K562 (cell line): ENCODE data around the gene FEV. TPM values are rescaled to one million over a fixed set of nuclear protein-coding genes. Genes with fewer than 3 reads are reported as not detected.

Source experiments
- ATAC-seq: fragments of 200-7000 bp; cut with Tn5 transposase; 3 replicates; pipeline ENCODE4 v1.9.1; 2020; ENCODE audit warnings: moderate library complexity
- BruUV-seq: library from RNA; stranded (reverse); fragments of 400-500 nt; replicated peaks from 2 replicates; lab custom pipeline; 2021; lab: Mats Ljungman, UMichigan
- CTCF ChIA-PET: fragments of 300-600 bp; formaldehyde crosslinking; extraction: SDS; loops from one replicate; lab custom pipeline; 2021; ENCODE audit warnings: low intra/inter-chr PET ratio; lab: Yijun Ruan, JAX
- POLR2A ChIA-PET: fragments of 300-600, 350-650 bp; sonication (Branson Sonifier 250); formaldehyde crosslinking; extraction: SDS; loops from one replicate; lab custom pipeline; 2021; ENCODE audit warnings: antibody characterized with exemption, inconsistent platforms; lab: Yijun Ruan, JAX
- DNase-seq, 4 experiments: peaks; one replicate each; pipeline versions ENCODE4 v3.0.0 to v3.0.0-alpha.2; 2011 to 2018; ENCODE audit warnings: low spot score in 3 of 4, mixed read lengths in 3 of 4; ENCODE audit errors: extremely low read depth in 1 of 4
- FAIRE-seq: peaks from 2 replicates; lab custom pipeline; 2011; peaks lifted over from hg19 to GRCh38; lab: Jason Lieb, UNC
- H2AFZ ChIP-seq: 2 replicates; pipeline ENCODE4 v1.6.0; 2011; ENCODE audit warnings: low read depth, low read length, control low read depth, inconsistent platforms
- H3K27ac ChIP-seq: fragments of 200-600 bp; 3 replicates; pipeline ENCODE4 v1.8.0; 2011; ENCODE audit warnings: low read depth, mild to moderate bottlenecking, control low read depth, inconsistent platforms, low read length, moderate library complexity, mixed read lengths; ENCODE audit errors: extremely low read depth
- H3K27me3 ChIP-seq, 2 experiments: fragments of 300-600 bp in 1 of 2; 2 replicates in 1 of 2; 3 replicates in 1 of 2; pipeline versions ENCODE4 v1.6.0 to v1.8.0; 2011; ENCODE audit warnings: inconsistent platforms in 2 of 2, low read length in 2 of 2, mild to moderate bottlenecking in 1 of 2, mixed read lengths in 1 of 2, moderate library complexity in 1 of 2; ENCODE audit not compliant: control insufficient read depth in 2 of 2, insufficient read depth in 2 of 2
- H3K36me3 ChIP-seq: fragments of 300-600 bp; 3 replicates; pipeline ENCODE4 v1.8.0; 2011; ENCODE audit warnings: mild to moderate bottlenecking, low read length, inconsistent platforms; ENCODE audit not compliant: control insufficient read depth, insufficient read depth
- H3K4me1 ChIP-seq, 2 experiments: fragments of 200-600 bp in 1 of 2; replicated peaks in 1 of 2; 2 replicates in 1 of 2; 3 replicates in 1 of 2; pipeline versions ENCODE4 v1.5.1 to v1.8.0; 2011; ENCODE audit warnings: inconsistent platforms in 2 of 2, low read length in 2 of 2, mild to moderate bottlenecking in 1 of 2, mixed read lengths in 1 of 2, moderate library complexity in 1 of 2; ENCODE audit not compliant: control insufficient read depth in 2 of 2, insufficient read depth in 2 of 2
- H3K4me2 ChIP-seq: 2 replicates; pipeline ENCODE4 v1.6.1; 2011; ENCODE audit warnings: low read length, control low read depth, inconsistent platforms, mixed read lengths; ENCODE audit not compliant: insufficient read depth
- H3K4me3 ChIP-seq: fragments of 200-600 bp; sonication (generic), shearing (Covaris generic); 2 replicates; pipeline ENCODE4 v1.5.1; 2016; ENCODE audit warnings: control low read depth, inconsistent platforms
- H3K79me2 ChIP-seq: fragments of 200-600 bp; 3 replicates; pipeline ENCODE4 v1.8.0; 2011; ENCODE audit warnings: low read length, inconsistent platforms; ENCODE audit not compliant: control insufficient read depth, insufficient read depth
- H3K9ac ChIP-seq, 2 experiments: 2 replicates each; pipeline versions ENCODE4 v1.6.0 to v1.6.1; 2011; ENCODE audit warnings: low read depth in 2 of 2, low read length in 2 of 2, control low read depth in 1 of 2, inconsistent platforms in 1 of 2, mild to moderate bottlenecking in 1 of 2, mixed read lengths in 1 of 2; ENCODE audit not compliant: insufficient read depth in 1 of 2
- H3K9me1 ChIP-seq: one replicate; pipeline ENCODE4 v1.6.0; 2011; ENCODE audit warnings: inconsistent platforms, mild to moderate bottlenecking, low read length, moderate library complexity; ENCODE audit not compliant: control insufficient read depth, insufficient read depth
- H3K9me3 ChIP-seq: replicated peaks from 2 replicates; pipeline ENCODE4 v1.5.1; 2011; ENCODE audit warnings: low read depth, low read length, inconsistent platforms; ENCODE audit not compliant: control insufficient read depth, insufficient read depth
- H4K20me1 ChIP-seq: replicated peaks from 2 replicates; pipeline ENCODE4 v1.6.1; 2011; ENCODE audit warnings: low read length, inconsistent platforms, mixed read lengths; ENCODE audit not compliant: control insufficient read depth, insufficient read depth
- ASH1L ChIP-seq: fragments of 450-650 bp; IDR thresholded peaks from 2 replicates; pipeline ENCODE4 v1.6.1; 2018; ENCODE audit warnings: borderline replicate concordance, mild to moderate bottlenecking, low read depth; ENCODE audit not compliant: partially characterized antibody
- ATF6 ChIP-seq: sonication (generic); formaldehyde crosslinking; IDR thresholded peaks from 2 replicates; pipeline ENCODE4 v1.4.0; 2020; ENCODE audit warnings: mild to moderate bottlenecking, missing genetic modification reagents
- BRD4 ChIP-seq: fragments of 200-600 bp; sonication (generic); IDR thresholded peaks from 2 replicates; pipeline ENCODE4 v1.6.1; 2017; ENCODE audit warnings: inconsistent platforms
- C11orf30 ChIP-seq: fragments of 450-650 bp; IDR thresholded peaks from 2 replicates; pipeline ENCODE4 v1.6.1; 2016; ENCODE audit warnings: low read depth, mild to moderate bottlenecking
- CREM ChIP-seq: IDR thresholded peaks from 2 replicates; pipeline ENCODE4 v1.6.1; 2014; ENCODE audit warnings: antibody characterized with exemption, low read depth
- DDX20 ChIP-seq: fragments of 450-650 bp; IDR thresholded peaks from 2 replicates; pipeline ENCODE4 v1.6.1; 2016; ENCODE audit warnings: missing genetic modification characterization, low read depth, mild to moderate bottlenecking, missing compliant biosample characterization, moderate library complexity
- KDM2B ChIP-seq: fragments of 250-450 bp; sonication (Bioruptor Pico); IDR thresholded peaks from 2 replicates; pipeline ENCODE4 v1.8.0; 2021; ENCODE audit warnings: mild to moderate bottlenecking, moderate library complexity
- MAFG ChIP-seq: fragments of 450-650 bp; conservative IDR thresholded peaks from 2 replicates; pipeline ENCODE4 v1.6.1; 2016; ENCODE audit warnings: missing genetic modification characterization, missing compliant biosample characterization
- MYNN ChIP-seq, 2 experiments: sonication (generic); formaldehyde crosslinking in 1 of 2; IDR thresholded peaks; 2 replicates each; pipeline versions ENCODE4 v1.5.0 to v1.6.1; 2016 to 2020; ENCODE audit warnings: antibody characterized with exemption in 1 of 2, missing genetic modification reagents in 1 of 2
- SLC30A9 ChIP-seq: fragments of 250-450 bp; sonication (Bioruptor Pico); IDR thresholded peaks from 2 replicates; pipeline ENCODE4 v1.8.0; 2022; ENCODE audit warnings: mild to moderate bottlenecking, moderate library complexity
- ZNF316 ChIP-seq: fragments of 450-650 bp; IDR thresholded peaks from 2 replicates; pipeline ENCODE4 v1.6.1; 2016
- WGBS: fragments of 100-300 bp; shearing (Covaris generic); methylation state at CpG from one replicate; pipeline ENCODE4 v1.1.6; 2016; ENCODE audit warnings: low coverage, mixed read lengths; ENCODE audit not compliant: insufficient coverage; ENCODE audit errors: missing lambda C conversion rate; 5-methylcytosine and 5-hydroxymethylcytosine counted together
- in situ Hi-C: fragments of 300-500 bp; cut with MboI; formaldehyde crosslinking; loops from 4 replicates; pipeline ENCODE4 v1.15.0; 2018; ENCODE audit warnings: inconsistent platforms, mixed read lengths
- intact Hi-C: fragments of 100-400 bp; cut with micrococcal nuclease; formaldehyde crosslinking; loops from 2 replicates; pipeline ENCODE4 v1.14.2; 2022
- polyA plus RNA-seq, 8 experiments: library from polyadenylated mRNA; depleted of rRNA in 4 of 8; stranded (reverse) in 5 of 8; unstranded in 3 of 8; fragments of >200 nt; fragmentation: Nextera tagmentation in 2 of 8; fragmentation: Illumina TruSeq in 1 of 8; extraction: Ambion mirVana in 2 of 8; extraction: Trizol in 1 of 8; gene quantifications; 2 replicates each; pipeline versions ENCODE4 v1.2.1 to v1.2.3, GENCODE V29; 2011 to 2014; ENCODE audit warnings: inconsistent platforms in 1 of 8, missing spikeins in 1 of 8
- total RNA-seq, 7 experiments: library from RNA; depleted of rRNA in 6 of 7; stranded (reverse); fragments of >200 nt in 6 of 7; fragmentation: Illumina TruSeq in 2 of 7; extraction: Trizol in 2 of 7; gene quantifications; 2 replicates each; pipeline versions ENCODE4 v1.2.1 to v1.2.3, GENCODE V29; 2011 to 2021; ENCODE audit warnings: low replicate concordance in 1 of 7

FEV gene
- total and polyA plus RNA-seq, 9 of the 15 experiments (the other 6 are each of a cell fraction or from before 2014, with no cell fraction given), result 0.08 to 1.6 (median 0.62) TPM; not detected in 1

DNA sequence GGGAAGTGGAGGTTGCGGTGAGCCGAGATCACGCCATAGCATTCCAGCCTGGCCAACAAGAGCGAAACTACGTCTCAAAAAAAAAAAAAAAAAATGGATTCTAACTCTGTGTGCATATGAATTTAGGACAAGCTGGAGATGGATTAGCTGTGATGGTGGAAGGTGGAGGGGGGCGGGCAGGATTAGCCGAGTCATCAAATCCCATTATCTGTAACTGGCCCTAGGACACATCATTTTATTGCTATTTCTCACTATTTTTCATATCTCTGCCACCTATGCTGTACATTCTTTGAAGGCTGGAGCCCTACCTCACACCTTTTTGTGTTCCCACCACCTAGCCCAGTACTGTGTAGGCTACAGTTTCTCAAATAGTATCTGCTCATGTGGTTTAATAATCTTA is 32.8 kb downstream of the FEV start:
- intact Hi-C loops, result no loop called here
- DNase-seq, result no peak
- no peaks in the 10 kb centered on the region for H3K36me3 ChIP-seq
- TF ChIP-seq C11orf30 (peak; percentile 26; the same call in 1 of the 2 replicates), DDX20 (tag) (no peak), MAFG (tag) (peak; percentile 43; the same call in 1 of the 2 replicates), KDM2B (CRISPR knock-in tag) (no peak), CREM (no peak), ZNF316 (peak; percentile 39), BRD4 (no peak), MYNN (IDR thresholded peaks at IDR 0.05) (no peak), MYNN (CRISPR knock-in tag; IDR thresholded peaks at IDR 0.05) (no peak), ATF6 (CRISPR knock-in tag) (no peak), ASH1L (no peak), SLC30A9 (CRISPR knock-in tag) (no peak)
- TF ChIP-seq, all 486 proteins: peak for 3
- ChIA-PET CTCF (no interaction called here), POLR2A (no interaction called here)
- 3% methylated on average over 4 of the region's 7 CpGs for WGBS
- no TSS peak for BruUV-seq
- H3K9me3 ChIP-seq, result no peaks in the 10 kb centered on the region
- no peak for ATAC-seq
- H3K9ac ChIP-seq, result no peak overlapping the region
- FAIRE-seq, result no peak
- no peak overlapping the region for H3K4me2 ChIP-seq
- no peak overlapping the region for H2AFZ ChIP-seq
- peaks cover 0 to 19% of the 10 kb centered on the region in 2 experiments; a peak in 3 of 5 replicates for H3K27me3 ChIP-seq
- peaks cover 0 to 5% of the 10 kb centered on the region in 2 experiments; a peak in 1 of 5 replicates for H3K4me1 ChIP-seq
- no peaks in the 10 kb centered on the region for H4K20me1 ChIP-seq
- no peak overlapping the region for H3K4me3 ChIP-seq
- H3K79me2 ChIP-seq, result no peaks in the 10 kb centered on the region
- no peaks in the 10 kb centered on the region for H3K9me1 ChIP-seq
- H3K27ac ChIP-seq, result no peak overlapping the region
- in situ Hi-C loops, result no loop called here
